Prostate gland (tissue), 2 donors: ENCODE measurements around the gene SBSN. TPM values are rescaled to one million over a fixed set of nuclear protein-coding genes. Genes with fewer than 3 reads are reported as not detected.

Experiments used
- DNase-seq: peaks from one replicate; pipeline ENCODE4 v3.0.0-alpha.2; 2019; ENCODE audit warnings: low spot score
- H3K27ac ChIP-seq, 2 donors: fragments of 200-600 bp; sonication (generic); 2 replicates each; pipeline ENCODE4 v1.5.1; 2017 to 2019
- H3K27me3 ChIP-seq: fragments of 200-600 bp; sonication (generic); replicated peaks from 2 replicates; pipeline ENCODE4 v1.5.1; 2019; ENCODE audit not compliant: insufficient read depth
- H3K36me3 ChIP-seq, 2 donors: fragments of 200-600 bp; sonication (generic); 1 replicate in 1 of 2; 2 replicates in 1 of 2; pipeline versions ENCODE4 v1.5.1 to v1.8.1; 2017 to 2019
- H3K4me1 ChIP-seq: fragments of 200-600 bp; sonication (generic); replicated peaks from 2 replicates; pipeline ENCODE4 v1.5.1; 2019
- H3K4me3 ChIP-seq, 2 donors: fragments of 200-600 bp; sonication (generic); 2 replicates each; pipeline ENCODE4 v1.5.1; 2017 to 2019
- H3K9me3 ChIP-seq: fragments of 200-600 bp; sonication (generic); 2 replicates; pipeline ENCODE4 v1.5.1; 2017
- CTCF ChIP-seq, 4 experiments: fragments of 200-600 bp in 2 of 4; fragments of 450-650 bp in 2 of 4; sonication (generic) in 2 of 4; IDR thresholded peaks; 1 replicate in 3 of 4; 2 replicates in 1 of 4; pipeline ENCODE4 v1.5.1; 2016 to 2019; ENCODE audit warnings: antibody characterized with exemption in 4 of 4, mild to moderate bottlenecking in 2 of 4, moderate library complexity in 2 of 4
- POLR2A ChIP-seq: fragments of 450-650 bp; IDR thresholded peaks from one replicate; pipeline ENCODE4 v1.6.1; 2016; ENCODE audit warnings: antibody characterized with exemption, mild to moderate bottlenecking
- POLR2AphosphoS5 ChIP-seq: sonication (generic); formaldehyde crosslinking; IDR thresholded peaks from one replicate; pipeline ENCODE4 v1.6.1; 2017; ENCODE audit warnings: antibody characterized with exemption
- WGBS: methylation state at CpG from one replicate; pipeline ENCODE4 v1.1.5; 2018; 5-methylcytosine and 5-hydroxymethylcytosine counted together
- intact Hi-C: fragments of 100-400 bp; cut with DNase I; formaldehyde crosslinking; loops from one replicate; pipeline ENCODE4 v1.14.2; 2022
- total RNA-seq, 2 donors: library from RNA; depleted of rRNA; stranded (reverse); fragments of >200 nt; gene quantifications; one replicate each; pipeline ENCODE4 v1.1.0, GENCODE V29; 2016

Gene SBSN
- total RNA-seq, 2 donors from 2014 or later: 0.32 to 4.9 TPM

- WGBS: 24% methylated on average over 12 of the region's 12 CpGs
- peaks cover under 1% of the 10 kb centered on the region for H3K27me3 ChIP-seq
- H3K4me3 ChIP-seq: peak overlapping the region; percentile 28 to 41
Measured at GRCh38 chr19:35509018-35509652, 19.0 kb downstream of the SBSN start.

GRCh38 chr19:35508129-35508528 is 20.0 kb downstream of the SBSN start:
- no peak for DNase-seq
- Histone ChIP-seq H3K36me3 (no peaks in the 10 kb centered on the region), H3K27ac (no peak overlapping the region), H3K27me3 (no peaks in the 10 kb centered on the region), H3K4me1 (no peaks in the 10 kb centered on the region), H3K9me3 (no peaks in the 10 kb centered on the region), H3K4me3 (no peak overlapping the region)
- intact Hi-C loops: no loop called here
- TF ChIP-seq POLR2A (no peak), CTCF (IDR thresholded peaks at IDR 0.05) (no peak), POLR2AphosphoS5 (no peak)
- WGBS: 91% methylated on average over 3 of the region's 3 CpGs

More at GRCh38 chr19:35509018-35509652, 19.0 kb downstream of the SBSN start:
- intact Hi-C loops: no loop called here
- H3K36me3 ChIP-seq: no peaks in the 10 kb centered on the region
- peak overlapping the region; percentile 67 to 75 for H3K27ac ChIP-seq
- H3K4me1 ChIP-seq: no peaks in the 10 kb centered on the region
- TF ChIP-seq POLR2AphosphoS5 (peak; percentile 25), POLR2A (peak; percentile 64), CTCF (IDR thresholded peaks at IDR 0.05) (no peak)
- peak; percentile 57 for DNase-seq
- no peaks in the 10 kb centered on the region for H3K9me3 ChIP-seq

DNA sequence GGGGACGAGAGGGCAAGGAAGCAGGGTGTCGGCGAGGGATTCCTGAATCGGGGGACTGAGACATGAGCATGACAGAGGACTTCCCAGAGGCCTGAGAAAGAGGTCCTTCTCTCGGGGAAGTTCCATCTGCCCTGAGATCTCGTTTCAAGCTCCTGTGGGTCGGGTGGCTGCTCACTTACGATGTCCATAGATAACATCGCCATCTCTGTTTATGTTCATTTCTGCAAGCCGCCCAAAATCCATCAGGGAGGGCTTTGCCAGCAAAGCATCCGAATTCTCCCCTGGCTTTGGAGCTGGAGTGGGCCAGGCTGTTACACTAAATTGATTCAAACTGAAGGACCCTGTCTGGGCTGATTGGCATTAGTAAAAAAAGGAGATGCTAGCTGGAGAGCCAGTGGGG is 20.6 kb downstream of the SBSN start:
- intact Hi-C loops: no loop called here
- Histone ChIP-seq H3K27ac (no peak overlapping the region), H3K27me3 (no peaks in the 10 kb centered on the region), H3K9me3 (no peaks in the 10 kb centered on the region), H3K4me1 (no peaks in the 10 kb centered on the region), H3K36me3 (no peaks in the 10 kb centered on the region), H3K4me3 (no peak overlapping the region)
- no peak for DNase-seq
- no peak for TF ChIP-seq CTCF (IDR thresholded peaks at IDR 0.05)
- no peak for TF ChIP-seq POLR2A
- TF ChIP-seq POLR2AphosphoS5: no peak
- WGBS: 83% methylated on average over 11 of the region's 11 CpGs

GRCh38 chr19:35506011-35506410 is 22.1 kb downstream of the SBSN start:
- no peak for DNase-seq
- H3K9me3 ChIP-seq: no peaks in the 10 kb centered on the region
- WGBS: 92% methylated on average over 7 of the region's 7 CpGs
- TF ChIP-seq POLR2A (no peak), POLR2AphosphoS5 (no peak), CTCF (IDR thresholded peaks at IDR 0.05) (no peak)
- no peaks in the 10 kb centered on the region for H3K27me3 ChIP-seq
- intact Hi-C loops: no loop called here
- H3K4me3 ChIP-seq: no peak overlapping the region
- H3K27ac ChIP-seq: no peak overlapping the region
- no peaks in the 10 kb centered on the region for H3K4me1 ChIP-seq
- no peaks in the 10 kb centered on the region for H3K36me3 ChIP-seq

- TF ChIP-seq CTCF (IDR thresholded peaks at IDR 0.05) (no peak), POLR2AphosphoS5 (no peak), POLR2A (no peak)
Measured at GRCh38 chr19:35502751-35503150, 25.4 kb downstream of the SBSN start.

More at GRCh38 chr19:35502751-35503150, 25.4 kb downstream of the SBSN start:
- H3K4me3 ChIP-seq: no peak overlapping the region
- WGBS: 88% methylated on average over 4 of the region's 4 CpGs
- DNase-seq: no peak
- H3K27me3 ChIP-seq: no peaks in the 10 kb centered on the region
- H3K27ac ChIP-seq: no peak overlapping the region
- H3K36me3 ChIP-seq: no peaks in the 10 kb centered on the region
- H3K4me1 ChIP-seq: no peaks in the 10 kb centered on the region
- intact Hi-C loops: no loop called here
- H3K9me3 ChIP-seq: no peaks in the 10 kb centered on the region
